Thyroid gland (tissue), 4 donors: ENCODE results near the gene SORL1.

Experiments used
- CTCF ChIP-seq, 6 experiments: fragments of 200-600 bp in 3 of 6; fragments of 450-650 bp in 3 of 6; sonication (generic) in 3 of 6; IDR thresholded peaks; one replicate each; pipeline ENCODE4 v1.5.1; 2016 to 2019; ENCODE audit warnings: antibody characterized with exemption in 6 of 6, mild to moderate bottlenecking in 2 of 6, inconsistent platforms in 1 of 6, moderate library complexity in 1 of 6
- POLR2A ChIP-seq, 2 donors: fragments of 450-650 bp; IDR thresholded peaks; one replicate each; pipeline ENCODE4 v1.6.1; 2017; ENCODE audit warnings: antibody characterized with exemption in 2 of 2, mild to moderate bottlenecking in 2 of 2, moderate library complexity in 1 of 2

- TF ChIP-seq CTCF (IDR thresholded peaks at IDR 0.05) (no peak), POLR2A (IDR thresholded peaks at IDR 0.05) (no peak)
These were observed 125.2 kb downstream of the SORL1 start for GRCh38 chr11:121577106-121577848.
